Fibroblast of the aortic adventitia (primary cell): ENCODE measurements around the gene NUP214. TPM values are rescaled to one million over a fixed set of nuclear protein-coding genes. Genes with fewer than 3 reads are reported as not detected.
A peak's percentile ranks its signal among the peaks of the same experiment; 100 is the strongest.

Source experiments
- DNase-seq: peaks from one replicate; pipeline ENCODE4 v3.0.0-alpha.2; 2010; ENCODE audit warnings: low read depth
- H3K4me3 ChIP-seq: 2 replicates; pipeline ENCODE4 v1.5.1; 2011; ENCODE audit warnings: low read depth, mild to moderate bottlenecking, control low read depth, low read length, moderate library complexity
- total RNA-seq: library from RNA; depleted of rRNA; stranded (reverse); fragments of >200 nt; gene quantifications from 2 replicates; pipeline ENCODE4 v1.2.3, GENCODE V29; 2012; ENCODE audit warnings: low replicate concordance
- TF ChIP-seq, protein P1 (sequence below): IDR thresholded peaks from 2 replicates; pipeline ENCODE4 v1.5.1; 2011; ENCODE audit warnings: mild to moderate bottlenecking, low read length, control low read depth, inconsistent platforms; ENCODE audit not compliant: insufficient read depth

NUP214 gene
- total RNA-seq, 1 donor, result 20.2 TPM

DNA sequence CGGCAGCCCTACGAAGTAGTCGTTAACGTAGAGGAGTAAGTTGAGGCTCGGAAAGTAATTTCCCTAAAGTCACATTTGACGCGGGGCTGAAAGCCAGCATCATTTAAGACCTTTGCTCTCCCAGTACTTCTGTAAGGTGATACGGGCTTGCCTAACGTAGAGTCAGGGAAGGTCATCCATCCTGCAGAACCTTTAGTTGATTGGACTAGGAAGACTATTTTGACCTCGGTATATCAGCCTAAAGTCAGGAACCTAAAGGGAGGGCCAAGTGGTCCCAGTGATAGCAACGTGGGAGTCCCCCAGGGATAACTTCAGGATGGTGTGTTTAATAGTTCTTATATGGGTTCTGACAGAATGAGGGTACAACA lies 657 bp downstream of the NUP214 start:
- H3K4me3 ChIP-seq, result peak overlapping the region; percentile 100
- no peak for DNase-seq
- TF ChIP-seq, protein P1, sequence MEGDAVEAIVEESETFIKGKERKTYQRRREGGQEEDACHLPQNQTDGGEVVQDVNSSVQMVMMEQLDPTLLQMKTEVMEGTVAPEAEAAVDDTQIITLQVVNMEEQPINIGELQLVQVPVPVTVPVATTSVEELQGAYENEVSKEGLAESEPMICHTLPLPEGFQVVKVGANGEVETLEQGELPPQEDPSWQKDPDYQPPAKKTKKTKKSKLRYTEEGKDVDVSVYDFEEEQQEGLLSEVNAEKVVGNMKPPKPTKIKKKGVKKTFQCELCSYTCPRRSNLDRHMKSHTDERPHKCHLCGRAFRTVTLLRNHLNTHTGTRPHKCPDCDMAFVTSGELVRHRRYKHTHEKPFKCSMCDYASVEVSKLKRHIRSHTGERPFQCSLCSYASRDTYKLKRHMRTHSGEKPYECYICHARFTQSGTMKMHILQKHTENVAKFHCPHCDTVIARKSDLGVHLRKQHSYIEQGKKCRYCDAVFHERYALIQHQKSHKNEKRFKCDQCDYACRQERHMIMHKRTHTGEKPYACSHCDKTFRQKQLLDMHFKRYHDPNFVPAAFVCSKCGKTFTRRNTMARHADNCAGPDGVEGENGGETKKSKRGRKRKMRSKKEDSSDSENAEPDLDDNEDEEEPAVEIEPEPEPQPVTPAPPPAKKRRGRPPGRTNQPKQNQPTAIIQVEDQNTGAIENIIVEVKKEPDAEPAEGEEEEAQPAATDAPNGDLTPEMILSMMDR, result no peak

DNA sequence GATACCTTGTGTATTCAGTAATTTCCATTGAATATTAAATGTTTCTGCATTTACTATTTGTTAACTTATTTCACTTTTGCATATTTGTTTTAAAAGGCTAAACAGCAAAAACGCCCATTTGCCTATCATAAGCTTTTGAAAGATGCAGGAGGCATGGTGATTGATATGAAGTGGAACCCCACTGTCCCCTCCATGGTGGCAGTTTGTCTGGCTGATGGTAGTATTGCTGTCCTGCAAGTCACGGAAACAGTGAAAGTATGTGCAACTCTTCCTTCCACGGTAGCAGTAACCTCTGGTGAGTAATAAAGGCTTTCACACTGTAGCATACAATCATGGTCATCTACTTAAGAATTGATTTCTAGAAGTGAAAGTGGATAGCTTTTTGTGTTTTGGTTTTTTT lies 3.8 kb downstream of the NUP214 start:
- TF ChIP-seq, protein P1, result no peak
- DNase-seq, result no peak
- no peak overlapping the region for H3K4me3 ChIP-seq

DNA sequence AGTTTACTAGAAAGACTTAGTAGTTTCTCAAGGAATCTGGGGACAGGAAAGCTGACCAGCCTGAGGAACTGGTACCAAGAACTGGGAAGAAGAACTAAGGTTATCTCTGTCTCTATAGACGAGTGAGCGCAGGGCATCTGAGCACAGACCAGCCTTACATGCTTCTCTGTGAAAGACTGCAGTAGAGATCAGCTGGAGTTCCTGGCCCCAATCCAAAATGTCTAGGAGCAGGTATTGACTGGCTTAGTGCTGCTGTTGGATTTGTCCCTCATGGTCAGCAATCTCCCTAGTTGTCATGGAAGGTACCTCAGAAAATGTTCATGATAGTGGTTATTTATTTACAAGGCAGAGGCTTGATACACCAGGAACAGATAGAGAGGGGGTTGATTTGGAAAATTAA lies 13.3 kb downstream of the NUP214 start:
- no peak for DNase-seq
- TF ChIP-seq, protein P1, result no peak
- no peak overlapping the region for H3K4me3 ChIP-seq

DNA sequence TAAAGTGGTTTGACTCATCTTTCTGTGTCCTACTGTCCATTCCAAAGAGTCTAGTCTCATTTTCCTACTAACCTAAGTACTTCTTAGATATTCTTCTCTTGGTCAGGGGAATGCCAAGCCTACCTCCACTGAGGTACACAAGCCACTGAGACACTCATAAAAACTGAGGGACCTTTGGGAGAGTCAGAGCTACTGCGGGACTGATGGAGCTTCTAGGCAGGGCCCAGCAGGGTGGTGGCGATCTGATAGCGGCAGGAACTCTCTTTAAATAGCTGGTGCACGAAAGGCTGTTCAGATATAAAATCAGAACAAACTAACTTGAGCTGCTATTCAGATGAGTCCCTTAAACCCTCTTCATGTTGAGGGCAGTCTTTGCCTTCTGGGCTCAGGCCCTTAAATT lies 14.7 kb downstream of the NUP214 start:
- no peak for DNase-seq
- H3K4me3 ChIP-seq, result no peak overlapping the region
- TF ChIP-seq, protein P1, result no peak

DNA sequence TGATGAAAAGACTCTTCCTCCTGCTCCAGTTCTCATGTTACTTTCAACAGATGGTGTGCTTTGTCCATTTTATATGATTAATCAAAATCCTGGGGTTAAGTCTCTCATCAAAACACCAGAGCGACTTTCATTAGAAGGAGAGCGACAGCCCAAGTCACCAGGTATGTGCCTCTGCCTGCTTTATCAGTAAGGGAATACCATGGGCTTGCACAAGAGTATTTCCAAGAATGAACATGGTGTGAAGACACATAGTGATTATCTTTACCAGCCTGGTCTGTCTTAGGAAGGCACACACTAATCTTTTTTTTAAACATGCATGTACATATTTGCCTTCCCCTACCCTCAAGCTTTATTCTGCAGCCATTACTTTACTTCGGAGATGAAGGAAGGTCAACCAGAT lies 15.2 kb downstream of the NUP214 start:
- no peak overlapping the region for H3K4me3 ChIP-seq
- DNase-seq, result no peak
- TF ChIP-seq, protein P1, result no peak

DNA sequence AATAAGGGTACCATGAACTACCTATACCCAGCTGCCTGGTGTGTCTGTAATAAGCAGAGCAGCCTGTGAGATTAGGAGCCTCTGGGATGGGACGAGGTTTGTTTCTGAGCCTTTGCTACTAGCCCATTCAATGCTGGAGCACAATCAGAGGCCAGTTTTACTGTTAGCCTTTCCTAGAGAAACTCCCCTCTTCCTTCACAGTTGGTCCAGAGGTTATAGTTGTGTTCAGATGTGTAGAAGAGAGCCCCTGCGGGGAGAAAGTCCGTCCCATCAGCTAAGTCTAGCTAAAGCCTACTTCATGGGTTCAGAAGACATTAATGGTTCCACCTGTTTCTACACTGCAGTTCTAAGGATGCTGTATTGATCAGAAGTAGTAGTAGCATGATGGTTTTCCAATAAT lies 16.8 kb downstream of the NUP214 start:
- TF ChIP-seq, protein P1, result no peak
- no peak overlapping the region for H3K4me3 ChIP-seq
- DNase-seq, result no peak

DNA sequence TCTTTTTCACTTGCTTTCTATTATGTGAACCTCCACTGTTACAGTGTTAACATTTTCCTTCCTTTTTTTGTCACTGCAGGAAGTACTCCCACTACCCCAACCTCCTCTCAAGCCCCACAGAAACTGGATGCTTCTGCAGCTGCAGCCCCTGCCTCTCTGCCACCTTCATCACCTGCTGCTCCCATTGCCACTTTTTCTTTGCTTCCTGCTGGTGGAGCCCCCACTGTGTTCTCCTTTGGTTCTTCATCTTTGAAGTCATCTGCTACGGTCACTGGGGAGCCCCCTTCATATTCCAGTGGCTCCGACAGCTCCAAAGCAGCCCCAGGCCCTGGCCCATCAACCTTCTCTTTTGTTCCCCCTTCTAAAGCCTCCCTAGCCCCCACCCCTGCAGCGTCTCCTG lies 18.8 kb downstream of the NUP214 start:
- no peak for DNase-seq
- TF ChIP-seq, protein P1, result no peak
- no peak overlapping the region for H3K4me3 ChIP-seq
